ENCODE measurements around the gene SBK2. TPM values are rescaled to one million over a fixed set of nuclear protein-coding genes. Genes with fewer than 3 reads are reported as not detected.

SBK2 gene
- total and polyA plus RNA-seq, 9 of the 15 experiments (the other 6 are each of a cell fraction or from before 2014, with no cell fraction given) = not detected

DNA sequence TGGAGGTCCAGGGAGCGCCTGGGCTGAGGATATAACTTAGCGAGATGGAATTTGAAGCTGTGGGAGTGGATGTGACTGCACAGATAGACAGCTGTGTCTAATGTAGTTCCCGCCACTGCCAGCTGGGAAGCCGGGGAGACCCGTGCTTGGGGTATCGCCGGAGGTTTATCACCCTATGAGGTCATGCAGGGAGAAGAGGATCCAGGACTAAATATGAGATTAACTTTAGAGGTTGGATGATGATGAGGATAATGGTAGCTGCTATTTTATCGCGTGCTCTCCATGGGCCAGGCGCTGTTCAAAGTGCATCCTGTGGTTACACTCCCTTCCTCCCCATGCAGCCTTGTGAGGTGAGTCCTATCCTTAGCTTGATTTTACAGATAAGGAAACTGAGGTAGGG, 28.8 kb downstream of the SBK2 start (continued):
- TF ChIP-seq KDM1A (IDR thresholded peaks at IDR 0.05) (peak in 1 of 2 experiments; percentile 33; a peak in 1 of 4 replicates), ZNF316 (IDR thresholded peaks at IDR 0.05) (no peak), CBFA2T2 (conservative IDR thresholded peaks at IDR 0.05) (peak; percentile 69), ELF2 (CRISPR knock-in tag; IDR thresholded peaks at IDR 0.05) (no peak), ZSCAN32 (CRISPR knock-in tag; IDR thresholded peaks at IDR 0.05) (no peak), ZNF586 (CRISPR knock-in tag; conservative IDR thresholded peaks at IDR 0.05) (no peak), ZNF324 (CRISPR knock-in tag; IDR thresholded peaks at IDR 0.05) (no peak), CREM (IDR thresholded peaks at IDR 0.05; ENCODE audit: low read depth) (peak; percentile 33; the same call in 1 of the 2 replicates), CBFA2T3 (IDR thresholded peaks at IDR 0.05) (peak; percentile 83), EWSR1 (IDR thresholded peaks at IDR 0.05; ENCODE audit: borderline replicate concordance, low read depth, partially characterized antibody) (no peak), NCOR1 (IDR thresholded peaks at IDR 0.05) (peak; percentile 42; the same call in 1 of the 2 replicates), ZNF175 (CRISPR knock-in tag; IDR thresholded peaks at IDR 0.05; ENCODE audit: low read depth) (peak; percentile 42; the same call in 1 of the 2 replicates), ZNF239 (CRISPR knock-in tag; IDR thresholded peaks at IDR 0.05) (no peak), PURB (CRISPR knock-in tag; IDR thresholded peaks at IDR 0.05; ENCODE audit: low read depth) (no peak), RFX5 (IDR thresholded peaks at IDR 0.05; ENCODE audit: low read depth, low read length) (no peak), SAFB (IDR thresholded peaks at IDR 0.05; ENCODE audit: borderline replicate concordance, low read depth, low read length) (no peak), ILF3 (IDR thresholded peaks at IDR 0.05; ENCODE audit: borderline replicate concordance) (no peak), TEAD4 (IDR thresholded peaks at IDR 0.05; ENCODE audit: low read length) (peak; percentile 56), TEAD4 (CRISPR knock-in tag; IDR thresholded peaks at IDR 0.05; ENCODE audit: borderline replicate concordance) (no peak), PHF21A (IDR thresholded peaks at IDR 0.05; ENCODE audit: borderline replicate concordance, low read depth) (no peak), FOSL1 (tag; conservative IDR thresholded peaks at IDR 0.05) (0 out of 2 replicates have a peak, but pooled peaks have one; percentile 14)
